ENCODE results near the gene USP24. TPM values are rescaled to one million over a fixed set of nuclear protein-coding genes. Genes with fewer than 3 reads are reported as not detected.

Gene USP24
- total RNA-seq, 1 donor from 2014 or later, result 30.8 TPM

- Histone ChIP-seq H3K4me2 (ENCODE audit: low read length) (no peak overlapping the region), H3K4me3 (ENCODE audit: insufficient read depth, low read depth, low read length) (no peak overlapping the region), H3K79me2 (ENCODE audit: insufficient read depth, low read length) (no peaks in the 10 kb centered on the region), H2AFZ (ENCODE audit: low read depth, low read length) (no peak overlapping the region), H3K27me3 (ENCODE audit: insufficient read depth, low read length) (no peaks in the 10 kb centered on the region), H3K4me1 (ENCODE audit: insufficient read depth, low read length) (no peaks in the 10 kb centered on the region), H3K27ac (ENCODE audit: low read depth, low read length) (no peak overlapping the region), H3K36me3 (ENCODE audit: insufficient read depth, low read length) (peaks cover 35% of the 10 kb centered on the region), H3K9ac (ENCODE audit: low read length) (no peak overlapping the region), H3K9me3 (ENCODE audit: insufficient read depth, low read depth, low read length) (no peaks in the 10 kb centered on the region), H4K20me1 (ENCODE audit: insufficient read depth, low read length) (peaks cover 6% of the 10 kb centered on the region)
- FAIRE-seq, result no peak
- H3K9me3 Mint-ChIP-seq (ENCODE audit: unreplicated experiment), result no peaks in the 10 kb centered on the region
- TF ChIP-seq CTCF (IDR thresholded peaks at IDR 0.05; ENCODE audit: insufficient read depth, low read depth, low read length) (peak; percentile 43), EZH2 (IDR thresholded peaks at IDR 0.05; ENCODE audit: insufficient read depth, low read length) (no peak)
- H3K27ac Mint-ChIP-seq (ENCODE audit: unreplicated experiment), result no peak overlapping the region
- H3K27me3 Mint-ChIP-seq (ENCODE audit: low read depth, unreplicated experiment), result no peaks in the 10 kb centered on the region
- H3K4me1 Mint-ChIP-seq (ENCODE audit: low read depth, unreplicated experiment), result peaks cover 9% of the 10 kb centered on the region
- peak; percentile 32 for DNase-seq (ENCODE audit: low read depth)
- no peak overlapping the region for H3K4me3 Mint-ChIP-seq (ENCODE audit: unreplicated experiment)
- H3K36me3 Mint-ChIP-seq (ENCODE audit: low read depth, unreplicated experiment), result peaks cover 13% of the 10 kb centered on the region
Measured at GRCh38 chr1:55071477-55071876, 143.7 kb downstream of the USP24 start.

- no peaks in the 10 kb centered on the region for H3K4me1 ChIP-seq (ENCODE audit: insufficient read depth, low read length)
- peaks cover 12% of the 10 kb centered on the region for H4K20me1 ChIP-seq (ENCODE audit: insufficient read depth, low read length)
- H3K4me2 ChIP-seq (ENCODE audit: low read length), result no peak overlapping the region
- Mint-ChIP-seq H3K9me3 (ENCODE audit: unreplicated experiment) (no peaks in the 10 kb centered on the region), H3K4me1 (ENCODE audit: low read depth, unreplicated experiment) (peaks cover 7% of the 10 kb centered on the region), H3K27me3 (ENCODE audit: low read depth, unreplicated experiment) (no peaks in the 10 kb centered on the region), H3K27ac (ENCODE audit: unreplicated experiment) (no peak overlapping the region), H3K36me3 (ENCODE audit: low read depth, unreplicated experiment) (peaks cover 19% of the 10 kb centered on the region), H3K4me3 (ENCODE audit: unreplicated experiment) (no peak overlapping the region)
- H3K9me3 ChIP-seq (ENCODE audit: insufficient read depth, low read depth, low read length), result no peaks in the 10 kb centered on the region
- H3K36me3 ChIP-seq (ENCODE audit: insufficient read depth, low read length), result peaks cover 33% of the 10 kb centered on the region
- no peaks in the 10 kb centered on the region for H3K27me3 ChIP-seq (ENCODE audit: insufficient read depth, low read length)
- no peak overlapping the region for H3K9ac ChIP-seq (ENCODE audit: low read length)
- H3K4me3 ChIP-seq (ENCODE audit: insufficient read depth, low read depth, low read length), result no peak overlapping the region
- TF ChIP-seq EZH2 (IDR thresholded peaks at IDR 0.05; ENCODE audit: insufficient read depth, low read length), result no peak
- no peak for TF ChIP-seq CTCF (IDR thresholded peaks at IDR 0.05; ENCODE audit: insufficient read depth, low read depth, low read length)
- DNase-seq (ENCODE audit: low read depth), result no peak
- no peaks in the 10 kb centered on the region for H3K79me2 ChIP-seq (ENCODE audit: insufficient read depth, low read length)
- no peak for FAIRE-seq
- H3K27ac ChIP-seq (ENCODE audit: low read depth, low read length), result no peak overlapping the region
- H2AFZ ChIP-seq (ENCODE audit: low read depth, low read length), result no peak overlapping the region
Measured at GRCh38 chr1:55070293-55071164, 144.6 kb downstream of the USP24 start.

- Histone ChIP-seq H3K27me3 (ENCODE audit: insufficient read depth, low read length) (no peaks in the 10 kb centered on the region), H3K9ac (ENCODE audit: low read length) (no peak overlapping the region), H3K36me3 (ENCODE audit: insufficient read depth, low read length) (peaks cover 28% of the 10 kb centered on the region), H3K27ac (ENCODE audit: low read depth, low read length) (no peak overlapping the region), H4K20me1 (ENCODE audit: insufficient read depth, low read length) (peaks cover 12% of the 10 kb centered on the region), H3K4me1 (ENCODE audit: insufficient read depth, low read length) (no peaks in the 10 kb centered on the region), H3K4me2 (ENCODE audit: low read length) (no peak overlapping the region), H3K9me3 (ENCODE audit: insufficient read depth, low read depth, low read length) (no peaks in the 10 kb centered on the region), H3K79me2 (ENCODE audit: insufficient read depth, low read length) (no peaks in the 10 kb centered on the region), H2AFZ (ENCODE audit: low read depth, low read length) (no peak overlapping the region), H3K4me3 (ENCODE audit: insufficient read depth, low read depth, low read length) (no peak overlapping the region)
- H3K27ac Mint-ChIP-seq (ENCODE audit: unreplicated experiment), result no peak overlapping the region
- TF ChIP-seq CTCF (IDR thresholded peaks at IDR 0.05; ENCODE audit: insufficient read depth, low read depth, low read length) (no peak), EZH2 (IDR thresholded peaks at IDR 0.05; ENCODE audit: insufficient read depth, low read length) (no peak)
- H3K4me1 Mint-ChIP-seq (ENCODE audit: low read depth, unreplicated experiment), result peaks cover 2% of the 10 kb centered on the region
- H3K27me3 Mint-ChIP-seq (ENCODE audit: low read depth, unreplicated experiment), result no peaks in the 10 kb centered on the region
- H3K36me3 Mint-ChIP-seq (ENCODE audit: low read depth, unreplicated experiment), result peaks cover 16% of the 10 kb centered on the region
- DNase-seq (ENCODE audit: low read depth) (no peak), FAIRE-seq (no peak)
- H3K4me3 Mint-ChIP-seq (ENCODE audit: unreplicated experiment), result no peak overlapping the region
- no peaks in the 10 kb centered on the region for H3K9me3 Mint-ChIP-seq (ENCODE audit: unreplicated experiment)
Measured at GRCh38 chr1:55069280-55069679, 145.9 kb downstream of the USP24 start.

All from astrocyte (in vitro differentiated cells and primary cell).